Measurements from ENCODE around the gene YWHAE. TPM values are rescaled to one million over a fixed set of nuclear protein-coding genes. Genes with fewer than 3 reads are reported as not detected.

YWHAE gene
- total and polyA plus RNA-seq, 9 of the 15 experiments (the other 6 are each of a cell fraction or from before 2014, with no cell fraction given): 184 to 727 (median 448) TPM

- TF ChIP-seq ZNF696 (CRISPR knock-in tag; conservative IDR thresholded peaks at IDR 0.05) (no peak), CBX5 (IDR thresholded peaks at IDR 0.05; ENCODE audit: borderline replicate concordance, low read depth) (no peak), ETV5 (CRISPR knock-in tag; IDR thresholded peaks at IDR 0.05; ENCODE audit: low read depth) (peak; percentile 87), ZNF318 (IDR thresholded peaks at IDR 0.05; ENCODE audit: borderline replicate concordance in 1 of 2, low read depth in 1 of 2) (no peak), ZNF12 (CRISPR knock-in tag; IDR thresholded peaks at IDR 0.05) (no peak), NBN (IDR thresholded peaks at IDR 0.05; ENCODE audit: low read depth) (no peak), E2F4 (CRISPR knock-in tag; IDR thresholded peaks at IDR 0.05; ENCODE audit: low read depth) (no peak), NFE2 (IDR thresholded peaks at IDR 0.05; ENCODE audit: low read depth) (no peak), LEF1 (IDR thresholded peaks at IDR 0.05) (no peak), FOSL1 (tag; conservative IDR thresholded peaks at IDR 0.05) (0 out of 2 replicates have a peak, but pooled peaks have one; percentile 47), BHLHE40 (IDR thresholded peaks at IDR 0.05; ENCODE audit: low read length) (no peak), BCLAF1 (IDR thresholded peaks at IDR 0.05; ENCODE audit: borderline replicate concordance in 1 of 2, control insufficient read depth in 1 of 2, low read depth in 2 of 2, low read length in 1 of 2) (no peak), CEBPG (CRISPR knock-in tag; IDR thresholded peaks at IDR 0.05) (no peak), CEBPG (tag; conservative IDR thresholded peaks at IDR 0.05 in 1 of 2, IDR thresholded peaks at IDR 0.05 in 1 of 2) (no peak), ARID2 (IDR thresholded peaks at IDR 0.05) (no peak), ELF2 (CRISPR knock-in tag; IDR thresholded peaks at IDR 0.05) (peak; percentile 78), IRF2 (CRISPR knock-in tag; IDR thresholded peaks at IDR 0.05) (no peak)
These were observed 75.7 kb downstream of the YWHAE start (continued) for GRCh38 chr17:1324201-1324771.

Data from K562 (cell line).